Endothelial cell of umbilical vein (primary cell): ENCODE results near the gene NEDD4L. TPM values are rescaled to one million over a fixed set of nuclear protein-coding genes. Genes with fewer than 3 reads are reported as not detected.

Source experiments
- BruUV-seq: library from RNA; stranded (reverse); fragments of 400-500 nt; replicated peaks from 2 replicates; lab custom pipeline; 2021; lab: Mats Ljungman, UMichigan
- CTCF ChIA-PET: fragments of 300-600, 350-600 bp; sonication (Branson Sonifier 250); formaldehyde crosslinking; loops from one replicate; lab custom pipeline; 2021; ENCODE audit warnings: antibody characterized with exemption, inconsistent platforms; lab: Charles Lee
- POLR2A ChIA-PET: fragments of 300-600, 350-600 bp; sonication (Branson Sonifier 250); formaldehyde crosslinking; loops from one replicate; lab custom pipeline; 2021; ENCODE audit warnings: antibody characterized with exemption, inconsistent platforms; lab: Charles Lee
- DNase-seq: peaks from one replicate; pipeline ENCODE4 v3.0.0-alpha.2; 2011; ENCODE audit warnings: low read depth, low spot score
- FAIRE-seq: peaks from 2 replicates; lab custom pipeline; 2011; peaks lifted over from hg19 to GRCh38; lab: Jason Lieb, UNC
- H2AFZ ChIP-seq: 2 replicates; pipeline ENCODE4 v1.6.0; 2012; ENCODE audit warnings: low read depth, low read length, control low read depth, inconsistent platforms
- H3K27ac ChIP-seq: 2 replicates; pipeline ENCODE4 v1.5.1; 2011; ENCODE audit warnings: low read depth, mild to moderate bottlenecking, control low read depth, low read length, moderate library complexity; ENCODE audit not compliant: insufficient read depth
- H3K27me3 ChIP-seq, 2 experiments: 2 replicates each; pipeline versions ENCODE4 v1.6.0 to v1.6.1; 2011; ENCODE audit warnings: low read length in 2 of 2, mixed read lengths in 1 of 2; ENCODE audit not compliant: control insufficient read depth in 2 of 2, insufficient read depth in 2 of 2
- H3K36me3 ChIP-seq, 2 experiments: 2 replicates in 1 of 2; 3 replicates in 1 of 2; pipeline ENCODE4 v1.5.1; 2011; ENCODE audit warnings: low read length in 2 of 2, mild to moderate bottlenecking in 1 of 2, moderate library complexity in 1 of 2; ENCODE audit not compliant: control insufficient read depth in 2 of 2, insufficient read depth in 2 of 2; ENCODE audit errors: extremely low read depth in 1 of 2
- H3K4me1 ChIP-seq: 3 replicates; pipeline ENCODE4 v1.5.1; 2011; ENCODE audit warnings: mild to moderate bottlenecking, low read length; ENCODE audit not compliant: control insufficient read depth, insufficient read depth; ENCODE audit errors: extremely low read depth
- H3K4me2 ChIP-seq: 2 replicates; pipeline ENCODE4 v1.6.1; 2011; ENCODE audit warnings: low read length, control low read depth, mixed read lengths; ENCODE audit not compliant: insufficient read depth
- H3K4me3 ChIP-seq, 3 experiments: fragments of 200-600 bp in 1 of 3; sonication (generic), shearing (Covaris generic) in 1 of 3; replicated peaks in 1 of 3; 2 replicates each; pipeline ENCODE4 v1.5.1; 2011 to 2016; ENCODE audit warnings: control low read depth in 3 of 3, low read length in 3 of 3, mild to moderate bottlenecking in 2 of 3, inconsistent platforms in 1 of 3, low read depth in 1 of 3, moderate library complexity in 1 of 3; ENCODE audit not compliant: insufficient read depth in 1 of 3
- H3K79me2 ChIP-seq: 2 replicates; pipeline ENCODE4 v1.6.0; 2012; ENCODE audit warnings: low read length, inconsistent platforms; ENCODE audit not compliant: control insufficient read depth, insufficient read depth
- H3K9ac ChIP-seq: replicated peaks from 2 replicates; pipeline ENCODE3; 2011; ENCODE audit warnings: low read length, control low read depth; ENCODE audit not compliant: insufficient read depth; ENCODE audit errors: extremely low read depth
- H3K9me1 ChIP-seq: replicated peaks from 3 replicates; pipeline ENCODE4 v1.6.0; 2011; ENCODE audit warnings: mild to moderate bottlenecking, low read length; ENCODE audit not compliant: control insufficient read depth, insufficient read depth; ENCODE audit errors: extremely low read depth
- H3K9me3 ChIP-seq: replicated peaks from 2 replicates; pipeline ENCODE4 v1.5.1; 2012; ENCODE audit warnings: low read length, inconsistent platforms; ENCODE audit not compliant: control insufficient read depth, insufficient read depth
- H4K20me1 ChIP-seq: replicated peaks from 2 replicates; pipeline ENCODE3; 2011; ENCODE audit warnings: mild to moderate bottlenecking, low read length; ENCODE audit not compliant: control insufficient read depth, insufficient read depth; ENCODE audit errors: extremely low read depth
- CTCF ChIP-seq, 2 donors: IDR thresholded peaks; 1 replicate in 1 of 2; 2 replicates in 1 of 2; pipeline ENCODE4 v1.5.1; 2011; ENCODE audit warnings: low read length in 2 of 2, mild to moderate bottlenecking in 2 of 2, moderate library complexity in 2 of 2, control low read depth in 1 of 2, inconsistent platforms in 1 of 2, low read depth in 1 of 2; ENCODE audit not compliant: insufficient read depth in 1 of 2; ENCODE audit errors: extremely low read depth in 1 of 2
- EZH2 ChIP-seq: IDR thresholded peaks from 2 replicates; pipeline ENCODE4 v1.6.1; 2012; ENCODE audit warnings: borderline replicate concordance, low read depth, mild to moderate bottlenecking, moderate library complexity, low read length, inconsistent platforms; ENCODE audit not compliant: severe bottlenecking
- FOS ChIP-seq: IDR thresholded peaks from 2 replicates; pipeline ENCODE4 v1.6.1; 2011; ENCODE audit warnings: mild to moderate bottlenecking, low read length, moderate library complexity, borderline replicate concordance; ENCODE audit not compliant: insufficient read depth
- GATA2 ChIP-seq: IDR thresholded peaks from 2 replicates; pipeline ENCODE4 v1.7.0; 2011; ENCODE audit warnings: low read depth, mild to moderate bottlenecking, moderate library complexity, mixed read lengths, low read length; ENCODE audit not compliant: insufficient read length, insufficient read depth
- JUN ChIP-seq: IDR thresholded peaks from 2 replicates; pipeline ENCODE4 v1.6.1; 2011; ENCODE audit warnings: borderline replicate concordance, low read depth; ENCODE audit not compliant: insufficient read length, insufficient read depth
- MAX ChIP-seq: IDR thresholded peaks from 2 replicates; pipeline ENCODE4 v1.6.1; 2011; ENCODE audit not compliant: insufficient read depth, insufficient read length
- MYC ChIP-seq: IDR thresholded peaks from one replicate; pipeline ENCODE4 v1.6.1; 2011; ENCODE audit warnings: mild to moderate bottlenecking, low read depth, low read length
- POLR2A ChIP-seq: IDR thresholded peaks from 2 replicates; pipeline ENCODE4 v1.6.1; 2012; ENCODE audit warnings: low read depth, mild to moderate bottlenecking, control low read depth, low read length
- POLR2AphosphoS5 ChIP-seq: IDR thresholded peaks from 2 replicates; pipeline ENCODE4 v1.6.1; 2012; ENCODE audit warnings: low read depth, mild to moderate bottlenecking, control low read depth, low read length, moderate library complexity; ENCODE audit not compliant: insufficient read depth
- dilution Hi-C: fragments of 300-500 bp; cut with MboI; formaldehyde crosslinking; loops from one replicate; pipeline ENCODE4 v1.15.0; 2019; ENCODE audit warnings: low sequenced_read_pairs; ENCODE audit not compliant: extremely low pct_ligation_motif_present
- intact Hi-C: fragments of 100-400 bp; cut with micrococcal nuclease; formaldehyde crosslinking; loops from one replicate; pipeline ENCODE4 v1.10.0; 2022
- polyA plus RNA-seq, 4 experiments: library from polyadenylated mRNA; depleted of rRNA in 3 of 4; stranded (reverse) in 3 of 4; unstranded in 1 of 4; fragments of >200 nt; gene quantifications; 2 replicates each; pipeline versions ENCODE4 v1.2.1 to v1.2.3, GENCODE V29; 2011 to 2012; ENCODE audit warnings: missing spikeins in 1 of 4
- total RNA-seq: library from RNA; stranded (reverse); gene quantifications from 2 replicates; pipeline ENCODE4 v1.2.3, GENCODE V29; 2021

NEDD4L gene
- total and polyA plus RNA-seq, 2 donors (not counting 3 experiments of a cell fraction or from before 2014, with no cell fraction given), result 20.5 to 78.9 TPM

- DNase-seq, result no peak
- Histone ChIP-seq H3K4me3 (no peak overlapping the region), H3K36me3 (no peaks in the 10 kb centered on the region), H3K4me2 (no peak overlapping the region), H3K4me1 (no peaks in the 10 kb centered on the region), H2AFZ (no peak overlapping the region), H3K79me2 (no peaks in the 10 kb centered on the region), H3K9me3 (no peaks in the 10 kb centered on the region), H3K27me3 (no peaks in the 10 kb centered on the region), H3K9ac (no peak overlapping the region), H4K20me1 (no peaks in the 10 kb centered on the region), H3K27ac (no peak overlapping the region), H3K9me1 (no peaks in the 10 kb centered on the region)
- no TSS peak for BruUV-seq
- CTCF ChIA-PET, result no interaction called here
- POLR2A ChIA-PET, result no interaction called here
- TF ChIP-seq CTCF (IDR thresholded peaks at IDR 0.05; ENCODE audit: extremely low read depth in 1 of 2, insufficient read depth in 1 of 2, low read depth in 1 of 2, low read length in 2 of 2) (no peak), POLR2AphosphoS5 (no peak), POLR2A (no peak), FOS (no peak), JUN (no peak), GATA2 (no peak), EZH2 (no peak), MAX (no peak), MYC (no peak)
- intact Hi-C loops (no loop called here), dilution Hi-C loops (no loop called here)
- FAIRE-seq, result no peak
Measured at GRCh38 chr18:58148954-58149471, 105.0 kb downstream of the NEDD4L start.
